Neural crest cell (in vitro differentiated cells): ENCODE measurements around the gene TBXAS1. TPM values are rescaled to one million over a fixed set of nuclear protein-coding genes. Genes with fewer than 3 reads are reported as not detected.

ENCODE experiments used
- DNase-seq: peaks from one replicate; pipeline ENCODE4 v3.0.0; 2021; ENCODE audit warnings: low read depth, mixed read lengths, low spot score
- H3K27ac Mint-ChIP-seq: one replicate; pipeline ENCODE4 v1.8.0; 2021; ENCODE audit warnings: mild to moderate bottlenecking, mixed read lengths; ENCODE audit not compliant: unreplicated experiment
- H3K27me3 Mint-ChIP-seq: 2 replicates; pipeline ENCODE4 v1.8.0; 2021; ENCODE audit warnings: low read depth, mild to moderate bottlenecking, mixed read lengths
- H3K36me3 Mint-ChIP-seq: 2 replicates; pipeline ENCODE4 v1.8.0; 2021; ENCODE audit warnings: low read depth, mild to moderate bottlenecking, mixed read lengths
- H3K4me1 Mint-ChIP-seq: 2 replicates; pipeline ENCODE4 v1.8.0; 2021; ENCODE audit warnings: mixed read lengths
- H3K4me3 Mint-ChIP-seq: one replicate; pipeline ENCODE4 v1.8.0; 2021; ENCODE audit warnings: mild to moderate bottlenecking, mixed read lengths
- H3K9me3 Mint-ChIP-seq: 2 replicates; pipeline ENCODE4 v1.8.0; 2021; ENCODE audit warnings: mixed read lengths
- total RNA-seq: library from RNA; stranded (reverse); gene quantifications from 2 replicates; pipeline ENCODE4 v1.2.1, GENCODE V29; 2021
- TF ChIP-seq, protein P1 (sequence below): fragments of 200-600 bp; sonication (generic); conservative IDR thresholded peaks from 2 replicates; pipeline ENCODE4 v1.5.0; 2021; ENCODE audit warnings: antibody characterized with exemption, mild to moderate bottlenecking

TBXAS1 gene
- total RNA-seq, 1 donor from 2014 or later, result 5.7 TPM

GRCh38 chr7:139949629-139950028 lies 120.6 kb downstream of the TBXAS1 start:
- H3K9me3 Mint-ChIP-seq, result peaks cover 22% of the 10 kb centered on the region
- H3K4me1 Mint-ChIP-seq, result peaks cover 5% of the 10 kb centered on the region
- no peak overlapping the region for H3K4me3 Mint-ChIP-seq
- peaks cover 2% of the 10 kb centered on the region for H3K36me3 Mint-ChIP-seq
- TF ChIP-seq, protein P1, sequence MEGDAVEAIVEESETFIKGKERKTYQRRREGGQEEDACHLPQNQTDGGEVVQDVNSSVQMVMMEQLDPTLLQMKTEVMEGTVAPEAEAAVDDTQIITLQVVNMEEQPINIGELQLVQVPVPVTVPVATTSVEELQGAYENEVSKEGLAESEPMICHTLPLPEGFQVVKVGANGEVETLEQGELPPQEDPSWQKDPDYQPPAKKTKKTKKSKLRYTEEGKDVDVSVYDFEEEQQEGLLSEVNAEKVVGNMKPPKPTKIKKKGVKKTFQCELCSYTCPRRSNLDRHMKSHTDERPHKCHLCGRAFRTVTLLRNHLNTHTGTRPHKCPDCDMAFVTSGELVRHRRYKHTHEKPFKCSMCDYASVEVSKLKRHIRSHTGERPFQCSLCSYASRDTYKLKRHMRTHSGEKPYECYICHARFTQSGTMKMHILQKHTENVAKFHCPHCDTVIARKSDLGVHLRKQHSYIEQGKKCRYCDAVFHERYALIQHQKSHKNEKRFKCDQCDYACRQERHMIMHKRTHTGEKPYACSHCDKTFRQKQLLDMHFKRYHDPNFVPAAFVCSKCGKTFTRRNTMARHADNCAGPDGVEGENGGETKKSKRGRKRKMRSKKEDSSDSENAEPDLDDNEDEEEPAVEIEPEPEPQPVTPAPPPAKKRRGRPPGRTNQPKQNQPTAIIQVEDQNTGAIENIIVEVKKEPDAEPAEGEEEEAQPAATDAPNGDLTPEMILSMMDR, result no peak
- no peak for DNase-seq
- peaks cover 7% of the 10 kb centered on the region for H3K27me3 Mint-ChIP-seq
- H3K27ac Mint-ChIP-seq, result no peak overlapping the region

DNA sequence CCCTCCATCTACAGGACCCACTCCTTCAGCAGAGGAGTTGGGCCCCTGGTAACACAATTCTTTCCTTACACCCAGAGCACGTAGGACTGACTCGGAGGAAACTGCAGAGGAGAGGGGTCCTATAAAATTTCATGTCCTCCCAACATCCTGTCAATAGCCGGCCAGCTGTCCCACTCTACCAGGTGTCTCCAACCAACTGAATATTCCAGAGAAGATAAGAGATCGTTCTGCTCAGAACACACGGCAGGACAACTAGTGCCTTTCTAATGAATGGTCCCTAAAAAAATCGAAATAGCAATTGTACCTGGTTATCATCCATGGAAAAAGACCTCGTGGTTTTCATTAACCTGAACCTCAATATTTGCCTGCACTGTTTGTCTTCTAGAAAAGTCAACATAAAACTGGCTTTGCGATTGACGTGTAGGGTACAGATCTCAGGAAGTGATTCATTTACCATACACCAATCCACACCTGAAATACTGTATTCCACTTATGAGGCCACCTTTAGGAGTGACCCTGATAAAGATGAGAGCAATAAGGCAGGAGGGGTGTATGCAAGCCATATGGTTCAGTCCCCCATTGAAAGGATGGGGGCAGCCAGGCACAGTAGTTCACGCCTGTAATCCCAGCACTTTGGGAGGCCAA lies 121.9 kb downstream of the TBXAS1 start:
- peaks cover 5% of the 10 kb centered on the region for H3K4me1 Mint-ChIP-seq

GRCh38 chr7:139953229-139953628 lies 124.2 kb downstream of the TBXAS1 start:
- no peak overlapping the region for H3K4me3 Mint-ChIP-seq
- no peak for DNase-seq
- peaks cover 13% of the 10 kb centered on the region for H3K4me1 Mint-ChIP-seq
- H3K9me3 Mint-ChIP-seq, result peaks cover 9% of the 10 kb centered on the region
- no peak overlapping the region for H3K27ac Mint-ChIP-seq
- no peaks in the 10 kb centered on the region for H3K36me3 Mint-ChIP-seq
- TF ChIP-seq, protein P1, result no peak
- H3K27me3 Mint-ChIP-seq, result no peaks in the 10 kb centered on the region

More for the DNA sequence above, 121.9 kb downstream of the TBXAS1 start:
- Mint-ChIP-seq H3K9me3 (peaks cover 18% of the 10 kb centered on the region), H3K27me3 (no peaks in the 10 kb centered on the region), H3K27ac (no peak overlapping the region), H3K36me3 (peaks cover 2% of the 10 kb centered on the region), H3K4me3 (no peak overlapping the region)
- TF ChIP-seq, protein P1, result no peak
- no peak for DNase-seq

GRCh38 chr7:139955109-139955820 lies 126.2 kb downstream of the TBXAS1 start:
- Mint-ChIP-seq H3K4me1 (peaks cover 8% of the 10 kb centered on the region), H3K27ac (no peak overlapping the region), H3K4me3 (no peak overlapping the region), H3K27me3 (no peaks in the 10 kb centered on the region), H3K36me3 (no peaks in the 10 kb centered on the region), H3K9me3 (peaks cover 3% of the 10 kb centered on the region)
- TF ChIP-seq, protein P1, result no peak
- DNase-seq, result no peak

GRCh38 chr7:139958599-139959284 lies 129.7 kb downstream of the TBXAS1 start:
- H3K27ac Mint-ChIP-seq, result no peak overlapping the region
- H3K27me3 Mint-ChIP-seq, result no peaks in the 10 kb centered on the region
- no peak for DNase-seq
- no peak overlapping the region for H3K4me3 Mint-ChIP-seq
- TF ChIP-seq, protein P1, result no peak
- H3K36me3 Mint-ChIP-seq, result no peaks in the 10 kb centered on the region
- peaks cover 8% of the 10 kb centered on the region for H3K4me1 Mint-ChIP-seq
- no peaks in the 10 kb centered on the region for H3K9me3 Mint-ChIP-seq
